Measurements from ENCODE around the gene ARHGAP6. TPM values are rescaled to one million over a fixed set of nuclear protein-coding genes. Genes with fewer than 3 reads are reported as not detected.

Gene ARHGAP6
- total RNA-seq, 1 experiment from 2014 or later, result 0.10 TPM

DNA sequence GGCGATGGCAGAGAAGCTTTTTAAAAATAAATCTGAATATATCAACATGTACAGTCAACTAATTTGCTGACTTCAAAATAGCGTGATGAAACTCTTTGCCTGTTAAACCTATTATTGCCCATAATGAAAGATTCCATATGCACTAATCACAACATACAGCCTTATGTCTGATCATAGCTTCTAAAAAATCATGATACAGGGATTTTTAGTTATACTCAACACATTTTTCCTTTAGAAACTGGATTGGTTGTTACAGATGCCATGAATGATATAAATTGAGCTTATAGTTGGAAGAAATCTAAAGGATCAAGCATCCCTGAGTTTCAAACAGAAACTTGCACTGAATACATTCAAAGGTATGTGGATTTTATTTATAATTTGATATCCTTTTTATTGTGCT, 372.6 kb downstream of the ARHGAP6 start, which contains the start of gene AMELX:
TSS of gene AMELX (plus strand) at position 301 of the 400 bp plus-strand sequence. CDS start 1,376 bp downstream, outside the sequence.
- Histone ChIP-seq H3K27ac (ENCODE audit: low read depth, low read length) (no peak within 1 kb of the TSS), H3K9me3 (ENCODE audit: control insufficient read depth in 1 of 2, insufficient read depth in 1 of 2, low read depth in 1 of 2, low read length in 2 of 2) (no peaks in the 10 kb centered on the region), H2AFZ (ENCODE audit: low read depth, low read length, poor library complexity, severe bottlenecking) (no peak within 1 kb of the TSS), H3K79me2 (ENCODE audit: insufficient read depth, low read length) (no peaks in the 10 kb centered on the region), H3K36me3 (ENCODE audit: control insufficient read depth in 1 of 2, insufficient read depth in 2 of 2, low read length in 2 of 2) (no peaks in the 10 kb centered on the region), H3K4me1 (ENCODE audit: control insufficient read depth in 1 of 2, insufficient read depth in 2 of 2, low read length in 2 of 2) (no peaks in the 10 kb centered on the region), H3K9ac (ENCODE audit: low read length) (no peak within 1 kb of the TSS), H3K4me2 (ENCODE audit: low read length) (no peak within 1 kb of the TSS), H3K9me2 (ENCODE audit: insufficient read depth) (no peaks in the 10 kb centered on the region), H3K27me3 (ENCODE audit: insufficient read depth, low read length) (no peaks in the 10 kb centered on the region), H3K4me3 (replicated peaks in 1 of 2; ENCODE audit: low read depth in 1 of 2, low read length in 2 of 2) (no peak within 1 kb of the TSS), H4K20me1 (ENCODE audit: insufficient read depth) (no peaks in the 10 kb centered on the region)
- RAD21 ChIA-PET (ENCODE audit: low non-redundant PET in 1 of 2, low total read pairs in 2 of 2, uncharacterized antibody in 2 of 2, unreplicated experiment in 2 of 2), result no interaction called here
- intact Hi-C loops (cut with micrococcal nuclease), result no loop called here
- POLR2A ChIA-PET, result no interaction called here
- BruUV-seq (replicated peaks), result no TSS peak
- no peak for TF ChIP-seq EZH2phosphoT487 (IDR thresholded peaks at IDR 0.05; ENCODE audit: borderline replicate concordance)
- no peak for TF ChIP-seq FOSL1 (IDR thresholded peaks at IDR 0.05; ENCODE audit: low read depth)
- TF ChIP-seq EZH2 (IDR thresholded peaks at IDR 0.05), result no peak
- TF ChIP-seq, protein P1, sequence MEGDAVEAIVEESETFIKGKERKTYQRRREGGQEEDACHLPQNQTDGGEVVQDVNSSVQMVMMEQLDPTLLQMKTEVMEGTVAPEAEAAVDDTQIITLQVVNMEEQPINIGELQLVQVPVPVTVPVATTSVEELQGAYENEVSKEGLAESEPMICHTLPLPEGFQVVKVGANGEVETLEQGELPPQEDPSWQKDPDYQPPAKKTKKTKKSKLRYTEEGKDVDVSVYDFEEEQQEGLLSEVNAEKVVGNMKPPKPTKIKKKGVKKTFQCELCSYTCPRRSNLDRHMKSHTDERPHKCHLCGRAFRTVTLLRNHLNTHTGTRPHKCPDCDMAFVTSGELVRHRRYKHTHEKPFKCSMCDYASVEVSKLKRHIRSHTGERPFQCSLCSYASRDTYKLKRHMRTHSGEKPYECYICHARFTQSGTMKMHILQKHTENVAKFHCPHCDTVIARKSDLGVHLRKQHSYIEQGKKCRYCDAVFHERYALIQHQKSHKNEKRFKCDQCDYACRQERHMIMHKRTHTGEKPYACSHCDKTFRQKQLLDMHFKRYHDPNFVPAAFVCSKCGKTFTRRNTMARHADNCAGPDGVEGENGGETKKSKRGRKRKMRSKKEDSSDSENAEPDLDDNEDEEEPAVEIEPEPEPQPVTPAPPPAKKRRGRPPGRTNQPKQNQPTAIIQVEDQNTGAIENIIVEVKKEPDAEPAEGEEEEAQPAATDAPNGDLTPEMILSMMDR (IDR thresholded peaks at IDR 0.05 in 2 of 3, conservative IDR thresholded peaks at IDR 0.05 in 1 of 3; ENCODE audit: borderline replicate concordance in 1 of 3, insufficient read depth in 1 of 3, low read depth in 2 of 3, low read length in 2 of 3), result no peak
- TF ChIP-seq, protein P2, sequence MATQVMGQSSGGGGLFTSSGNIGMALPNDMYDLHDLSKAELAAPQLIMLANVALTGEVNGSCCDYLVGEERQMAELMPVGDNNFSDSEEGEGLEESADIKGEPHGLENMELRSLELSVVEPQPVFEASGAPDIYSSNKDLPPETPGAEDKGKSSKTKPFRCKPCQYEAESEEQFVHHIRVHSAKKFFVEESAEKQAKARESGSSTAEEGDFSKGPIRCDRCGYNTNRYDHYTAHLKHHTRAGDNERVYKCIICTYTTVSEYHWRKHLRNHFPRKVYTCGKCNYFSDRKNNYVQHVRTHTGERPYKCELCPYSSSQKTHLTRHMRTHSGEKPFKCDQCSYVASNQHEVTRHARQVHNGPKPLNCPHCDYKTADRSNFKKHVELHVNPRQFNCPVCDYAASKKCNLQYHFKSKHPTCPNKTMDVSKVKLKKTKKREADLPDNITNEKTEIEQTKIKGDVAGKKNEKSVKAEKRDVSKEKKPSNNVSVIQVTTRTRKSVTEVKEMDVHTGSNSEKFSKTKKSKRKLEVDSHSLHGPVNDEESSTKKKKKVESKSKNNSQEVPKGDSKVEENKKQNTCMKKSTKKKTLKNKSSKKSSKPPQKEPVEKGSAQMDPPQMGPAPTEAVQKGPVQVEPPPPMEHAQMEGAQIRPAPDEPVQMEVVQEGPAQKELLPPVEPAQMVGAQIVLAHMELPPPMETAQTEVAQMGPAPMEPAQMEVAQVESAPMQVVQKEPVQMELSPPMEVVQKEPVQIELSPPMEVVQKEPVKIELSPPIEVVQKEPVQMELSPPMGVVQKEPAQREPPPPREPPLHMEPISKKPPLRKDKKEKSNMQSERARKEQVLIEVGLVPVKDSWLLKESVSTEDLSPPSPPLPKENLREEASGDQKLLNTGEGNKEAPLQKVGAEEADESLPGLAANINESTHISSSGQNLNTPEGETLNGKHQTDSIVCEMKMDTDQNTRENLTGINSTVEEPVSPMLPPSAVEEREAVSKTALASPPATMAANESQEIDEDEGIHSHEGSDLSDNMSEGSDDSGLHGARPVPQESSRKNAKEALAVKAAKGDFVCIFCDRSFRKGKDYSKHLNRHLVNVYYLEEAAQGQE (IDR thresholded peaks at IDR 0.05; ENCODE audit: low read depth), result no peak
- CTCF ChIA-PET, result no interaction called here
- DNase-seq (ENCODE audit: low read depth, low spot score) (no peak), ATAC-seq (no peak)

Data from HCT116 (cell line).